Ectodermal cell (in vitro differentiated cells): ENCODE data around the gene EMSY.
"Not testable (repeated sequence)": the region's sequence is repeated elsewhere in the genome, so short reads cannot be mapped to it uniquely, and the experiment has no call there.

Experiments
- H3K27ac ChIP-seq: 2 replicates; pipeline ENCODE4 v1.7.0; 2013; ENCODE audit warnings: mild to moderate bottlenecking, low read depth, low read length; ENCODE audit not compliant: insufficient read depth, poor library complexity, severe bottlenecking
- H3K27me3 ChIP-seq: 2 replicates; pipeline ENCODE4 v1.7.0; 2013; ENCODE audit warnings: mild to moderate bottlenecking, low read length; ENCODE audit not compliant: insufficient read depth, control insufficient read depth, poor library complexity, severe bottlenecking
- H3K36me3 ChIP-seq: one replicate; pipeline ENCODE4 v1.7.0; 2013; ENCODE audit warnings: low read length; ENCODE audit not compliant: control insufficient read depth, insufficient read depth
- H3K4me1 ChIP-seq: one replicate; pipeline ENCODE4 v1.7.0; 2013; ENCODE audit warnings: low read length; ENCODE audit not compliant: control insufficient read depth, insufficient read depth
- H3K4me3 ChIP-seq: 2 replicates; pipeline ENCODE4 v1.7.0; 2013; ENCODE audit warnings: low read depth, low read length, control low read depth; ENCODE audit not compliant: insufficient read depth
- H3K9me3 ChIP-seq: 2 replicates; pipeline ENCODE4 v1.7.0; 2013; ENCODE audit warnings: mild to moderate bottlenecking, low read length, moderate library complexity; ENCODE audit not compliant: control insufficient read depth
- WGBS, 2 experiments: methylation state at CpG; one replicate each; pipeline ENCODE4 v1.1.7; 2013; ENCODE audit warnings: missing lambda C conversion rate in 2 of 2; 5-methylcytosine and 5-hydroxymethylcytosine counted together

Gene EMSY

DNA sequence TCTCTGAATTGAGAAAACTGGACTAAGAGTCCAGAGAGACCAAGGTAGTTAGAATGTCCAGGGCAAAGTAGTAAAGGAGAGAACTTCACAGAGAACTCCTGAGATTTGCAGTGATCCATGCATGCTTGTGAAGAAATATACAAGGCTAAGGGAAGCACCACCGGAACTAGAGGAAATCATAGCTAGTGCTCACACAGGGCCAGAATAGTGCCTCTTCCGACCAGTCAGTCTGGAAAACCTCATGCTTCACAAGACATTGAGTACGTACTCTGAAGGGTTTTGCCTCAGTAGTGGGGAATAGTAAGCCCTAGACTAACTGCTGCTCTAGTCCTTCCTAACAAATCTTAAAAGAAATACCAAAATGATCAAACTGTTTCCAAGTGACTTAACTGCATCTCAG is 117.7 kb downstream of the EMSY start:
- H3K27me3 ChIP-seq = no peaks in the 10 kb centered on the region
- no peak overlapping the region for H3K4me3 ChIP-seq
- no peak overlapping the region for H3K27ac ChIP-seq
- 94 to 97% methylated on average over 3 of the region's 3 CpGs for WGBS, 2 experiments
- no peaks in the 10 kb centered on the region for H3K9me3 ChIP-seq
- no peaks in the 10 kb centered on the region for H3K36me3 ChIP-seq
- no peaks in the 10 kb centered on the region for H3K4me1 ChIP-seq

DNA sequence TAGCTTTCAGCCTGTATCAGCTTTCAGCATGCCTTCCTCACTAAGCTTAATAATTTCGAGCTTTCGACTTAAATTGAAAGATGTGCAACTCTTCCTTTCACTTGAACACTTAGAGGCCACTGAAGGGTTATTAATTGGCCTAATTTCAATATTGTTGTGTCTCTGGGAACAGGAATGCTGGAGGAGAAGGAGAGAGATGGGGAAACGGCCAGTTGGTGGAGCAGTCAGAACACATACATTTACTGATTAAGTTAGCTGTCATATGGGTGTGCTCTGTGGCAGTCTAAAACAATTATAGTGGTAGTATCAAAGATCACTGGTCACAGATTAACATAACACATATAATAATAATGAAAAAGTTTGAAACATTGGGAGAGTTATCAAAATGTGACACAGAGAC is 119.5 kb downstream of the EMSY start:
- Histone ChIP-seq H3K27ac (no peak overlapping the region), H3K27me3 (no peaks in the 10 kb centered on the region), H3K4me1 (no peaks in the 10 kb centered on the region), H3K36me3 (no peaks in the 10 kb centered on the region), H3K9me3 (no peaks in the 10 kb centered on the region), H3K4me3 (no peak overlapping the region)
- WGBS, 2 experiments = 88 to 90% methylated on average over 3 of the region's 3 CpGs

DNA sequence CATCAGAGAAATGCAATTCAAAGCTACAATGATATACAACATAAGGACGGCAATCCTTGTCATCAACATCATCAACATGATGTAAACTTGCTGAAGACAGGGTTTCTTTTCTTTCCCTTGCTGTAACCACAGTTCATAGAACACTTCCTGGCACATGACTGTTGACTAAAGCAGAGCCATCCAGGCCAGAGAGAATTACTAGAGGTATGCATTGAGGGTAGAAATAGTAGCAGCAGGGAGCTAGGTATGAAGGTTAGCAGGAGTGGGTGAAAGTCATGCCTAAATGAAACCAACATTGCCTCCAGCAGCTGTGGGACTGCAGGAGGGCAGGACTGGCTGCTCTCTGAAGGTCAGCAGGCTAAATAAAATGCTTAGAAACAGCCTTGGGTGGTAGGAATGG is 122.0 kb downstream of the EMSY start:
- H3K36me3 ChIP-seq = no peaks in the 10 kb centered on the region
- H3K9me3 ChIP-seq = no peaks in the 10 kb centered on the region
- 46 to 56% methylated on average over 1 of the region's 1 CpG for WGBS, 2 experiments
- no peaks in the 10 kb centered on the region for H3K27me3 ChIP-seq
- no peak overlapping the region for H3K27ac ChIP-seq
- H3K4me3 ChIP-seq = no peak overlapping the region
- no peaks in the 10 kb centered on the region for H3K4me1 ChIP-seq

DNA sequence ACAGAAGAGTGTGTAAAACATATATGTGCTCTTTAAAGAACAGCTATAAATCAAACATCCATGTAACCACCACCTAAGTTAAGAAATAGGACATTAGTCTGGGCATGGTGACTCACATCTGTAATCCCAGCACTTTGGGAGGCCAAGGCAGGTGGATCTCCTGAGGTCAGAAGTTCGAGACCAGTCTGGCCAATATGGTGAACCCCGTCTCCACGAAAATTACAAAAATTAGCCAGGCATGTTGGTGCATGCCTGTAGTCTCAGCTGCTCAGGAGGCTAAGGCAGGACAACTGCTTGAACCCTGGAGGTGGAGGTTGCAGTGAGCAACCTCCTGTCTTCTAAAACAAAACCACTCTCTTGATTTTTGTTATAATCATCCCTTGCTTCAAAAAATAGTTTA is 122.4 kb downstream of the EMSY start:
- Histone ChIP-seq H3K27me3 (no peaks in the 10 kb centered on the region), H3K9me3 (no peaks in the 10 kb centered on the region), H3K27ac (no peak overlapping the region), H3K4me3 (no peak overlapping the region), H3K4me1 (no peaks in the 10 kb centered on the region), H3K36me3 (no peaks in the 10 kb centered on the region)
- WGBS, 2 experiments = 92 to 94% methylated on average over 3 of the region's 3 CpGs

DNA sequence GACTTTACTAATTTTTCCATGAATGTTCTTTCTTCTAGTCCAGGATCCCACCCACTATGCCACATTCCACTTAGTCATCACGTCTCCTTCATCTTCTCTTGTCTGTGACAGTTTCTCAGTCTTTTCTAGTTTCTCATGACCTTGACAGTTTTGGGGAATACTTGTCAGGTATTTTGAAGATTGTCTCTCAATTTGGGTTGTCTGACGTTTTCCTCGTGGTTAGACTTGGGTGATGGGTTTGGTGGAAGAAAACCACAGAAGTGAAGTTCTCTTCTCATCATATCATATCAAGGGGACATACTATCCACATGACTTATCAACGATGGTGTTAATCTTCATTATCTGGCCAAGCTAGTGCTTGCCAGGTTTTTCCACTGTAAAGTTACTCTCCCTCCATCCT is 123.3 kb downstream of the EMSY start:
- WGBS, 2 experiments = 92 to 96% methylated on average over 2 to 4 of the region's 4 CpGs
- Histone ChIP-seq H3K27ac (no peak overlapping the region), H3K4me3 (no peak overlapping the region), H3K9me3 (no peaks in the 10 kb centered on the region), H3K27me3 (no peaks in the 10 kb centered on the region), H3K4me1 (no peaks in the 10 kb centered on the region), H3K36me3 (no peaks in the 10 kb centered on the region)

DNA sequence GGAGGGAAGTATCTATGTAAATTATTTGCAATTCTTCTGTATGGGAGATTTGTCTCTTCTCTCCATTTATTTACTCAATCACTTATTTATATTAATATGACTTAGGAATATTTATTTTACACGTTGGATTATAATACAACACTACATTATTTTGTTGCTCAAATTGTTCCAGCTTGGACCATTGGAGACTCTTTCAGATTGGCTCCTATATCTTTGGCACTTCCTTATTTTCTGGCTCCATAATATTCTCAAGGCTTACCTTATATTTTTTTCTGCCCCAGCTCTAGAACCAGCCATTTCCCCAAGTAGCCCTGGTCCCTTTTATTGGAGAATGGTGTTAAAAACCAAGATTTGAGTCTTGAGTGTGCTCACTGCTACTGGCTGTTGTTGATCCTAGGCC is 123.8 kb downstream of the EMSY start:
- Histone ChIP-seq H3K9me3 (no peaks in the 10 kb centered on the region), H3K4me1 (no peaks in the 10 kb centered on the region), H3K4me3 (no peak overlapping the region), H3K27me3 (no peaks in the 10 kb centered on the region), H3K36me3 (no peaks in the 10 kb centered on the region), H3K27ac (no peak overlapping the region)
- 100% methylated on average over 1 of the region's 1 CpG for WGBS, 2 experiments

DNA sequence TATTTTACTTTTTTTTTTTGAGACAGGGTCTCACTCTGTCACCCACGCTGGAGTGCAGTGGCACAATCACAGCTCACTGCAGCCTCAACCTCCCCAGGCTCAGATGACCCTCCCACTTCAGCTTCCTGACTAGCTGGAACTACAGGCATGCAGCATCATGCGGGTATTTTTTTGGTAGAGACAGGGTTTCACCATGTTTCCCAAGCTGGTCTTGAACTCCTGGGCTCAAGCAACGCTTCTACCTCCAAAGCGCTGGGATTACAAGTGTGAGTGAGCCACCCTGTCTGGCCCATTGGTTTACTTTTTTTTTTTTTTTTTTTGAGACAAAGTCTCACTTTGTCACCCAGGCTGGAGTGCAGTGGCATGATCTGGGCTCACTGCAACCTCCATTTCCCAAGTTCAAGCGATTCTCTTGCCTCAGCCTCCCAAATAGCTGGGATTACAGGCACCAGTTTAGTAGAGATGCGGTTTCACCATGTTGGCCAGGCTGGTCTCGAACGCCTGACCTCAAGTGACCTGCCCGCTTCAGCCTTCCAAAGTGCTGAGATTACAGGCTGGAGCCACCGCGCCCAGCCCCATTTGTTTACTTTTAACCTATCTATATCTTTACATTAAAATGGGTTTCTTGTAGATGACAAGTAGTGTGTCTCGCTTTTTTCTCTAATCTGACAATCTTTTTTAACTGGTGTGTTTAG is 127.5 kb downstream of the EMSY start:
- H3K4me1 ChIP-seq, H3K27ac ChIP-seq, H3K27me3 ChIP-seq, H3K36me3 ChIP-seq, H3K9me3 ChIP-seq, H3K4me3 ChIP-seq: not testable (repeated sequence)
- WGBS, 2 experiments = 90 to 95% methylated on average over 9 to 11 of the region's 12 CpGs

DNA sequence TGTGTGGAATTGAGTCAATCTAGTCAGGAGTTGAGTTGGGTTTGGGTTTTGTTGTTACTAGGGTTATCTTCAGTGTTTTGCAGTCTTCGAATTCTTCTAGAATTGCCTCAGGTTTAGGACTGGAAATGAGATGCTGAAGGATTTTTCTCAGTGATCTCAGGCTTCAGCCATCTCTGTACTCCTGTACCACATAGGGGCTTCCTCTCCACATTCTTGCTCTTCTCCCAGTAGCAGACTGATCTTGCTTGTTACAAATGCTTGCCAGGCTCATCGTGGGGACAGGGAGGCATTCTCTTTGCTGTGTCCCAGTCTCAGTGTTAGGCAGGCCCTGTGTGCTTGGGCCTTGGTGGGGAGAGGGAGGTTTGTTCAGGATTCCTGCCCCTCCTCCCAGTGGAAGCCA is 129.6 kb downstream of the EMSY start:
- Histone ChIP-seq H3K36me3 (no peaks in the 10 kb centered on the region), H3K4me3 (no peak overlapping the region), H3K9me3 (no peaks in the 10 kb centered on the region), H3K4me1 (peaks cover 7% of the 10 kb centered on the region), H3K27ac (no peak overlapping the region), H3K27me3 (no peaks in the 10 kb centered on the region)
- 86 to 88% methylated on average over 2 of the region's 2 CpGs for WGBS, 2 experiments

DNA sequence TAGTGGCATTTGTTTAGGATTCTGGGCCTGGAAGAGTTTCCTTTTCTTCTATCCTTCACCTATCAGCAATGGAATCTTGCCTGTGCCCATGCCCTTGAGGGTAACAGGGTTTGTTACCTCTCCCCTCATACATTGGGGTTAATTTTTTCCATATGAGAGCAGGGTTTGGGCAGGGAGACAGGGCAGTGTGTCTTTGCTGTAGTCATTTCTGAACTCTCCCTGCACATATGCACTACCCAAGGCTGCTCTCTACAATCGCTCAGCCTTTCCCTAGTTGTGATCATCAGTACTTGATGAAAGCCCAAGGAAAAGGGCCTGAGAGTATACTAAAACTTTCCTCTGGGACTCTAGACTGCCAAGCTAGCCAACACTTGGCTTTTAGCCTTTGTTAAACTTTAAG is 130.1 kb downstream of the EMSY start:
- no peaks in the 10 kb centered on the region for H3K27me3 ChIP-seq
- H3K4me1 ChIP-seq = peaks cover 7% of the 10 kb centered on the region
- H3K9me3 ChIP-seq = no peaks in the 10 kb centered on the region
- H3K4me3 ChIP-seq = no peak overlapping the region
- no peak overlapping the region for H3K27ac ChIP-seq
- 85 to 91% methylated on average over 1 of the region's 1 CpG for whole genome bisulfite sequencing, 2 experiments
- no peaks in the 10 kb centered on the region for H3K36me3 ChIP-seq

DNA sequence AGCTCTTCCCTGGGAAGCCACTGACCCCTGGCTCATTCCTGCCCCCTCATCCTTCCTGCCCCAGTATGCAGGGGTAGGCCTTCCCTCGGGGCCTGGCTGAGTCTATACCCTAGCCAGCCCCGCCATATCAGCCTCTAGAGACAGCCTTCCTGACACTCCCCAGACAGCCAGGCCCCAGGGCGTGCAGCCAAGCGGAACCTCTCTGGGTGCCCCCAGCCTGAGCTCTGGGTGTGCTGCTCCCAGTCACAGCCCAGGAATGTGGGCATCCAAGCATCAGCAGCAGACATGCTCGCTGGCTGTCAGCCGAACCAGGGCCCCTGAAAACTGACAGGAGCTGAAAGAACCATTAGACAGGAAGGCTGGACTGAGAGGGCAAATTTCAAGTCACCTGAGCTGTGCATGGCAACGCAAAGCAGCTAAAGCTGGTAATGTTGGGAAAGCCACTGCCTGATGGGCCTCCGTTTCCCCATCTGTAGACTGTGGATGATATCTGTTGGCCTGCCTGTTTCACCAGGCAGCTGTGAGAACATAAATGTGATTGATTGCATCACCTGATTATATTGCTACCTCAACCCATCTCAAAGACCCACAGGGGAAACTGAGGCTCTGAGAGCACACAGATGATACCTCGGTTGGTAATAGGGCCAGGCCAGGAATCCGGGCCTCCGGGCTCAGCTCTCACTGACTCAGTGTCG is 132.6 kb downstream of the EMSY start:
- H3K27me3 ChIP-seq = no peaks in the 10 kb centered on the region
- 89 to 90% methylated on average over 12 of the region's 12 CpGs for WGBS, 2 experiments
- H3K4me3 ChIP-seq = no peak overlapping the region
- H3K36me3 ChIP-seq = no peaks in the 10 kb centered on the region
- H3K9me3 ChIP-seq = no peaks in the 10 kb centered on the region
- no peak overlapping the region for H3K27ac ChIP-seq
- peaks cover 7% of the 10 kb centered on the region for H3K4me1 ChIP-seq
